Measurements from ENCODE around the gene CIAO1.

CIAO1 gene

DNA sequence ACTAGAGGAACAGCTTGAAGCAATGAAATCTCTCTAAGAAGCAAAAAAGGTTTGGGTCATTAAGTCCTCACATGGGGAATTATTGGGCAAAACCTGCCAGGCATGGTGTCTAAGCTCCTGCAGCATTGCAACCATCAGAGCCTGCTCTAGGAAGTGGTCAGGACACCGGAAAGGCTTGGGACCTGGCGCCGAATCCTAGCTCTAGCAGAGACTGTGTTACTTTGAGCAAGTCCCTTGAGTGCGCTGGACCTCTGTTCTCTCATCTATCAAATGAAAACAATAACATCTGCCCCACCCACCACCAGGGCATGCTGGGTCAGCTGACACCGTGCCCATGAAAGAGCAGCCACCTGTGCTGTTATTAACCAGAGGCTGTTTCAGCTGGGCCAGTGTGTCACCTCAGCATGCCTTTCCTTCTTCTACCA is 6.5 kb upstream of the CIAO1 start:
- Mint-ChIP-seq H3K4me3 (no peak overlapping the region), H3K27me3 (no peaks in the 10 kb centered on the region), H3K9me3 (no peaks in the 10 kb centered on the region), H3K4me1 (peaks cover 78% of the 10 kb centered on the region), H3K36me3 (peaks cover 22% of the 10 kb centered on the region), H3K27ac (peak overlapping the region; percentile 77)
- ATAC-seq = peak; percentile 60

GRCh38 chr2:96260387-96261260 is 5.4 kb upstream of the CIAO1 start:
- Mint-ChIP-seq H3K4me1 (peaks cover 78% of the 10 kb centered on the region), H3K27ac (peak overlapping the region; percentile 77), H3K27me3 (no peaks in the 10 kb centered on the region), H3K4me3 (peak overlapping the region; percentile 30), H3K36me3 (peaks cover 18% of the 10 kb centered on the region), H3K9me3 (no peaks in the 10 kb centered on the region)
- peak; percentile 74 for ATAC-seq

DNA sequence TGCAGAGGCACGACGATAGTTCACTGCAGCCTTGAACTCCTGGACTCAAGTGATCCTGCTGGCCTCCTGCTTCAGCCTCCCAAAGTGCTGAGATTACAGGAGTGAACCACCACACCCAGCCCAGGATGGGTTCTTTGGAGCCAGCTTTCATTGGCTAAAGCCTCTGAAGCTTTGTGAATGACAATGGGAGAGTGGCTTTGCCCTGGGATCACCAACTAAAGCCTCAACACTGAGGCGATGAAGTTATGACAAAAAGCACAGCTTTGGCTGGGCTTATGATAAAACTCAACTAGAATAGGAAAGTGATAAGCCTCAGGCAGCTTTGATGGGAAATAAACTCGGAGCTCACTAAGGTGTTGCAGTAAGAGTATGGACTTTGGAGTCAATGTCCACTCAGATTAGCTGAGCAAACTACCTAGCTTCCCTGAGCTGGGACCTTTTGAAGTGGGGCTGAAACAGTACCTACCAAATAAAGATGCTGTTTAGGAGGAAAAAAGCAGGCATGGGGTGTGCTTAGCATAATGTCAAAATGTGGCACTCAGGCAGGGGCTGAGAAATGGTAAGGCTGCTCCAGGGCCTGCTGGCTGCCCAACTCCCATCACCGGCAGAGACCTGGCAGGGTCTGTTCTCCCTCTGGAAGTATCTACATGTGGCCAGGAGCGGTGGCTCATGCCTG is 4.6 kb upstream of the CIAO1 start:
- Mint-ChIP-seq H3K4me1 (peaks cover 73% of the 10 kb centered on the region), H3K36me3 (peaks cover 14% of the 10 kb centered on the region), H3K9me3 (no peaks in the 10 kb centered on the region), H3K27ac (peak overlapping the region; percentile 77), H3K27me3 (no peaks in the 10 kb centered on the region), H3K4me3 (no peak overlapping the region)
- no peak for ATAC-seq

DNA sequence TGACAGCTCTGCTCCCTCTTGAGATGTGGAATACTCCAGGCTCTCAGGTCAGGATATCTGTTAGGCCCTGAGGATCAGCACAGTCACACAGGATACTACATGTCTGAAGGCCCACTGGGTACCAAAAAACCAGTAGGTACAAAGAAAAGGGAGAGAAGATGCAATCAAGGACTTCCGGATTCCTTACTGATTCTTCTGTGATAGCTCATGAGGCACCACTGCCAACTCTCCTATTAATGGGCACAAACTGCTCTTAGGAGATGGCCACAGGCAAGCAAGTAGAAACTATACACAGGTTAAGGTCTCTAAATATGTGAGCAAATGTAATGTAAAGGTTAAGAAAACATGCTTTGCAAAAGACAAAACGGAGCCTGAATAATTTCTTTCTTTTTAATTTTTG is 3.7 kb upstream of the CIAO1 start:
- Mint-ChIP-seq H3K27me3 (no peaks in the 10 kb centered on the region), H3K9me3 (no peaks in the 10 kb centered on the region), H3K4me1 (peaks cover 73% of the 10 kb centered on the region), H3K4me3 (no peak overlapping the region), H3K36me3 (peaks cover 13% of the 10 kb centered on the region), H3K27ac (no peak overlapping the region)
- no peak for ATAC-seq

DNA sequence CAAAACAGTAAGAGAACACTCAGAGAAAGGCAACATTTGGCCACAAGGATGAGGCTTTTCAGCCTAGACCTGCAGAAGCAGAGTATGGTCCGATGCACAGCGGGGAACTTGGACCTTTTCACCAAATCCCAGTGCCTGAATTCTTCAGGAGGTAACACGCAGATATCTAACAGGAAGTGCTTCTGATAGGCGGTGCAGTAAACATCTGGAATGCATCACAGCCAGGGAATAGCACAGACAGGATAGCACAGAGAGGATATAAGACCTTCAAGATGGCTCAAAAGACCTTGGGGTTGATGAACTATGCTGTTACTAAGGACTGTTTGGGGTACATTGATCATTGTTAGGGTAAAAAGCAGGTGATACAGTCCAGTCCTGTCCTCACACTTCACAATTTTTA is 1.9 kb upstream of the CIAO1 start:
- H3K27ac Mint-ChIP-seq = peak overlapping the region; percentile 87

GRCh38 chr2:96264656-96265348 is 1.2 kb upstream of the CIAO1 start:
- Mint-ChIP-seq H3K27ac (peak overlapping the region; percentile 87), H3K4me1 (peaks cover 57% of the 10 kb centered on the region), H3K27me3 (no peaks in the 10 kb centered on the region), H3K4me3 (peak overlapping the region; percentile 99), H3K36me3 (peaks cover 27% of the 10 kb centered on the region), H3K9me3 (no peaks in the 10 kb centered on the region)
- ATAC-seq = peak; percentile 4

More for the DNA sequence above, 1.9 kb upstream of the CIAO1 start:
- ATAC-seq = no peak
- Mint-ChIP-seq H3K27me3 (no peaks in the 10 kb centered on the region), H3K36me3 (peaks cover 26% of the 10 kb centered on the region), H3K4me3 (peak overlapping the region; percentile 99), H3K9me3 (no peaks in the 10 kb centered on the region), H3K4me1 (peaks cover 64% of the 10 kb centered on the region)

- Mint-ChIP-seq H3K27ac (peak overlapping the region; percentile 87), H3K36me3 (peaks cover 27% of the 10 kb centered on the region), H3K4me1 (peaks cover 51% of the 10 kb centered on the region), H3K9me3 (no peaks in the 10 kb centered on the region), H3K27me3 (no peaks in the 10 kb centered on the region), H3K4me3 (peak overlapping the region; percentile 99)
- ATAC-seq = peak; percentile 47
Observed at GRCh38 chr2:96265349-96265839, 631 bp upstream of the CIAO1 start.

- Mint-ChIP-seq H3K27me3 (no peaks in the 10 kb centered on the region), H3K27ac (peak overlapping the region; percentile 87), H3K4me1 (peaks cover 39% of the 10 kb centered on the region), H3K9me3 (no peaks in the 10 kb centered on the region), H3K36me3 (peaks cover 33% of the 10 kb centered on the region), H3K4me3 (peak overlapping the region; percentile 76)
- no peak for ATAC-seq
Observed at GRCh38 chr2:96267159-96267971, 1.3 kb downstream of the CIAO1 start.

DNA sequence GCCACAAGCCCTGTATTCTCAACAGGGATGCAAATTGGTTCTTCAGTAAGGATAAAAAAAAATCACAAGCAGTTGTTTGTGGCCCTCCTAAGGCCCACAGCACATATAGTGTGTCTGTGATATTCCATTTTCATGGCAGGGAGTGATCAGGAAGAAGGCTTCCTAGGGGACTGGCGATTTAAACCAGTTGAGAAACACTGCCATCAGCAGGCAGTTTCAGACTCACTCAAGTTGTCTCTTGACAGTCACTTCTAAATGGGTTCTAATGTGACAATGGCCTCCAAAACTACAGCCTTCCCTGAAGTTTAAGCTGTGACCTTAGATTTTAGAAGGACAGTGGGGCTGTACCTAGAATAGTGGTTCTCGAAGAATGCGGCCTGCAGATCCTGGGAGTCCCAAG is 6.0 kb downstream of the CIAO1 start:
- no peak for ATAC-seq
- no peaks in the 10 kb centered on the region for H3K27me3 Mint-ChIP-seq
- no peaks in the 10 kb centered on the region for H3K9me3 Mint-ChIP-seq
- H3K4me1 Mint-ChIP-seq = peaks cover 8% of the 10 kb centered on the region
- H3K36me3 Mint-ChIP-seq = peaks cover 53% of the 10 kb centered on the region
- H3K27ac Mint-ChIP-seq = no peak overlapping the region
- H3K4me3 Mint-ChIP-seq = no peak overlapping the region

- H3K4me1 Mint-ChIP-seq = no peaks in the 10 kb centered on the region
- no peak for ATAC-seq
- no peak overlapping the region for H3K27ac Mint-ChIP-seq
- H3K9me3 Mint-ChIP-seq = no peaks in the 10 kb centered on the region
- no peak overlapping the region for H3K4me3 Mint-ChIP-seq
- peaks cover 59% of the 10 kb centered on the region for H3K36me3 Mint-ChIP-seq
- no peaks in the 10 kb centered on the region for H3K27me3 Mint-ChIP-seq
Observed at GRCh38 chr2:96273763-96274162, 7.7 kb downstream of the CIAO1 start.

DNA sequence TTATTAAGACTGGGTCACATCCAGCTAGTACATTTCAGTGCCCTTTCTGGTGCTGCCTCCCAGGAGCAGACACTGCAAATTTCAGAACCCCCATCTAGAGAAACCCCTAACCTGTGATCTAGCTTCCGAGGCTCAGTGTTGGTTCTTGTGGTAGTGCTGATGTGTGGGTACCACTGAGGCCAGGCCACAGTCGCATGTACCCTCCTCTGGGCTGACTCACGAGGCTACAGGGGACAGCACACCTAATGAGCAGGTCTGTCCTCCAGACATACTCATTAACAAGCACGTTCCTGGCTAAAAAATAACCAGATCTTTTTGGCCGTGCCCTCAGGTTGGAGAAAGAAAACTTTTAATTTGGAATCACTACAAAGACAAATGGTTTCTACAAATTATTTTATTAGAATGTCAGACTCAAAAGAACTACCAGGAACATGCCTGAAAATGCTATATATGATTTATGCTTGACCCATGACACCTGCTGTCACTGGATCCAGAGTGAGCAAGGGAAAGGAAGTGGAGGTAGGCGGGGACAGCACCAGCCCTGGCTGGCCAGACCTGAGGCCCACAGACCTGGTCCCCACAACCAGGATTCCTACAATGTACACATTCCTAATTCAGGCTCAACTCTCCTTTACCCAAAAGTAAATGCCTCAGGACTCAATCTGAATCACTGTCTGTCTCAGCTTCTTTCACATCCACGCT is 8.5 kb downstream of the CIAO1 start:
- H3K4me1 Mint-ChIP-seq = no peaks in the 10 kb centered on the region
- H3K4me3 Mint-ChIP-seq = no peak overlapping the region
- no peaks in the 10 kb centered on the region for H3K9me3 Mint-ChIP-seq
- no peaks in the 10 kb centered on the region for H3K27me3 Mint-ChIP-seq
- no peak overlapping the region for H3K27ac Mint-ChIP-seq
- no peak for ATAC-seq
- H3K36me3 Mint-ChIP-seq = peaks cover 63% of the 10 kb centered on the region

- Mint-ChIP-seq H3K4me3 (no peak overlapping the region), H3K4me1 (no peaks in the 10 kb centered on the region), H3K9me3 (no peaks in the 10 kb centered on the region), H3K27me3 (no peaks in the 10 kb centered on the region), H3K36me3 (peaks cover 71% of the 10 kb centered on the region), H3K27ac (no peak overlapping the region)
- no peak for ATAC-seq
Observed at GRCh38 chr2:96276787-96277499, 10.9 kb downstream of the CIAO1 start.

- H3K4me1 Mint-ChIP-seq = peaks cover 7% of the 10 kb centered on the region
- H3K27ac Mint-ChIP-seq = peak overlapping the region; percentile 15
- H3K4me3 Mint-ChIP-seq = no peak overlapping the region
- no peaks in the 10 kb centered on the region for H3K27me3 Mint-ChIP-seq
- no peak for ATAC-seq
- H3K36me3 Mint-ChIP-seq = peaks cover 71% of the 10 kb centered on the region
- H3K9me3 Mint-ChIP-seq = no peaks in the 10 kb centered on the region
Observed at GRCh38 chr2:96287273-96287856, 21.3 kb downstream of the CIAO1 start.

Measured in stimulated activated memory B cell treated with anti-CD40 and anti-IgM and Interleukin-4, amounts not matched to agents 10 μg/mL and 1 μg/mL and 100 μg/mL, for 72 hours (primary cell).